HepG2 (cell line): ENCODE measurements around the gene TUBA4B. TPM values are rescaled to one million over a fixed set of nuclear protein-coding genes. Genes with fewer than 3 reads are reported as not detected.
A peak's percentile ranks its signal among the peaks of the same experiment; 100 is the strongest.

Source experiments
- ATAC-seq: fragments of 200-7000 bp; cut with Tn5 transposase; 3 replicates; pipeline ENCODE4 v1.9.1; 2020; ENCODE audit warnings: mild to moderate bottlenecking, moderate library complexity
- BruUV-seq: library from RNA; stranded (reverse); fragments of 400-500 nt; replicated peaks from 2 replicates; lab custom pipeline; 2021; lab: Mats Ljungman, UMichigan
- CTCF ChIA-PET: fragments of 300-600 bp; formaldehyde crosslinking; extraction: SDS; loops from one replicate; lab custom pipeline; 2021; ENCODE audit warnings: low total read pairs, inconsistent platforms, low intra/inter-chr PET ratio; lab: Yijun Ruan, JAX
- POLR2A ChIA-PET: fragments of 350-600 bp; sonication (Branson Sonifier 250); formaldehyde crosslinking; loops from one replicate; lab custom pipeline; 2020; ENCODE audit warnings: antibody characterized with exemption, inconsistent platforms; lab: Yijun Ruan, JAX
- DNase-seq: peaks from one replicate; pipeline ENCODE4 v3.0.0-alpha.2; 2015; ENCODE audit warnings: low spot score
- FAIRE-seq: peaks from 3 replicates; lab custom pipeline; 2011; peaks lifted over from hg19 to GRCh38; lab: Jason Lieb, UNC
- H2AFZ ChIP-seq: one replicate; pipeline ENCODE4 v1.6.1; 2011; ENCODE audit warnings: low read length, inconsistent platforms
- H3K27ac ChIP-seq: fragments of 300-600 bp; 3 replicates; pipeline ENCODE4 v1.8.0; 2011; ENCODE audit warnings: mixed run types, mild to moderate bottlenecking, mixed read lengths, low read length, inconsistent platforms; ENCODE audit not compliant: insufficient read depth; ENCODE audit errors: extremely low read length
- H3K27me3 ChIP-seq, 2 experiments: fragments of 200-600 bp in 1 of 2; 2 replicates in 1 of 2; 3 replicates in 1 of 2; pipeline versions ENCODE4 v1.6.0 to v1.8.0; 2011; ENCODE audit warnings: low read length in 2 of 2, mild to moderate bottlenecking in 2 of 2, moderate library complexity in 2 of 2, inconsistent platforms in 1 of 2; ENCODE audit not compliant: insufficient read depth in 2 of 2, control insufficient read depth in 1 of 2
- H3K36me3 ChIP-seq, 2 experiments: fragments of 200-600 bp in 1 of 2; replicated peaks in 1 of 2; 2 replicates in 1 of 2; 3 replicates in 1 of 2; pipeline versions ENCODE4 v1.5.1 to v1.8.0; 2011; ENCODE audit warnings: low read length in 2 of 2, inconsistent platforms in 1 of 2; ENCODE audit not compliant: insufficient read depth in 2 of 2, control insufficient read depth in 1 of 2
- H3K4me1 ChIP-seq: 2 replicates; pipeline ENCODE4 v1.5.1; 2012; ENCODE audit warnings: low read length, inconsistent platforms; ENCODE audit not compliant: insufficient read depth
- H3K4me2 ChIP-seq: 2 replicates; pipeline ENCODE4 v1.6.0; 2011; ENCODE audit warnings: low read depth, low read length, inconsistent platforms
- H3K4me3 ChIP-seq, 3 experiments: fragments of 200-600 bp in 1 of 3; sonication (generic), shearing (Covaris generic) in 1 of 3; replicated peaks in 1 of 3; 2 replicates each; pipeline ENCODE4 v1.5.1; 2011 to 2016; ENCODE audit warnings: low read length in 3 of 3, inconsistent platforms in 2 of 3, low read depth in 2 of 3, mild to moderate bottlenecking in 2 of 3, control low read depth in 1 of 3, mixed read lengths in 1 of 3; ENCODE audit not compliant: insufficient read depth in 1 of 3
- H3K79me2 ChIP-seq: one replicate; pipeline ENCODE4 v1.6.1; 2011; ENCODE audit warnings: low read length, inconsistent platforms; ENCODE audit not compliant: insufficient read depth
- H3K9ac ChIP-seq: 2 replicates; pipeline ENCODE4 v1.6.0; 2011; ENCODE audit warnings: mild to moderate bottlenecking, low read depth, low read length, inconsistent platforms; ENCODE audit not compliant: insufficient read depth
- H3K9me3 ChIP-seq: 2 replicates; pipeline ENCODE4 v1.5.1; 2012; ENCODE audit warnings: mild to moderate bottlenecking, low read length
- H4K20me1 ChIP-seq: 2 replicates; pipeline ENCODE4 v1.6.0; 2011; ENCODE audit warnings: inconsistent platforms, mild to moderate bottlenecking, low read length, moderate library complexity; ENCODE audit not compliant: insufficient read depth
- AGO2 ChIP-seq: fragments of 200-400 bp; formaldehyde crosslinking; optimal IDR thresholded peaks from 2 replicates; pipeline ENCODE3; 2017; ENCODE audit warnings: mild to moderate bottlenecking, low read depth, low read length, moderate library complexity
- RBFOX2 ChIP-seq: fragments of 200-400 bp; formaldehyde crosslinking; IDR thresholded peaks from 2 replicates; pipeline ENCODE4 v1.6.1; 2017; ENCODE audit warnings: low read depth, mild to moderate bottlenecking, low read length
- RBM39 ChIP-seq: fragments of 200-400 bp; formaldehyde crosslinking; IDR thresholded peaks from one replicate; pipeline ENCODE4 v1.6.1; 2018; ENCODE audit warnings: antibody characterized with exemption, mild to moderate bottlenecking, low read depth, low read length; ENCODE audit not compliant: poor library complexity, severe bottlenecking
- WGBS: methylation state at CpG from one replicate; pipeline ENCODE4 v1.1.6; 2017; ENCODE audit warnings: low lambda C conversion rate; 5-methylcytosine and 5-hydroxymethylcytosine counted together
- in situ Hi-C: cut with HindIII; loops from 2 replicates; pipeline ENCODE4 v1.10.0; 2017; ENCODE audit warnings: low pct_unique_long_range_greater_than_20kb; ENCODE audit not compliant: extremely low pct_ligation_motif_present
- intact Hi-C: fragments of 100-400 bp; cut with micrococcal nuclease; formaldehyde crosslinking; loops from one replicate; pipeline ENCODE4 v1.10.0; 2022; ENCODE audit not compliant: unreplicated experiment
- polyA plus RNA-seq, 8 experiments: library from polyadenylated mRNA; depleted of rRNA in 3 of 8; stranded (reverse) in 7 of 8; unstranded in 1 of 8; fragments of >200 nt; fragmentation: Illumina TruSeq in 4 of 8; extraction: Trizol in 4 of 8; gene quantifications; 2 replicates each; pipeline versions ENCODE4 v1.2.1 to v1.2.3, GENCODE V29; 2011 to 2016; ENCODE audit warnings: low read depth in 4 of 8, missing spikeins in 1 of 8, mixed read lengths in 1 of 8; ENCODE audit not compliant: insufficient read depth in 1 of 8
- total RNA-seq, 5 experiments: library from RNA; depleted of rRNA; stranded (reverse); fragments of >200 nt; fragmentation: Illumina TruSeq; extraction: Trizol; gene quantifications; 2 replicates each; pipeline ENCODE4 v1.2.3, GENCODE V29; 2016; ENCODE audit warnings: low read depth in 1 of 5
- TF ChIP-seq, protein P1 (sequence below): sonication (generic); formaldehyde crosslinking; IDR thresholded peaks from 2 replicates; pipeline ENCODE4 v1.4.0; 2020; ENCODE audit warnings: mild to moderate bottlenecking, missing genetic modification reagents, borderline replicate concordance

TUBA4B gene
- total and polyA plus RNA-seq, 2 of the 13 experiments (the other 11 are each of a cell fraction or from before 2014, with no cell fraction given), result 0.18 to 0.22 TPM

DNA sequence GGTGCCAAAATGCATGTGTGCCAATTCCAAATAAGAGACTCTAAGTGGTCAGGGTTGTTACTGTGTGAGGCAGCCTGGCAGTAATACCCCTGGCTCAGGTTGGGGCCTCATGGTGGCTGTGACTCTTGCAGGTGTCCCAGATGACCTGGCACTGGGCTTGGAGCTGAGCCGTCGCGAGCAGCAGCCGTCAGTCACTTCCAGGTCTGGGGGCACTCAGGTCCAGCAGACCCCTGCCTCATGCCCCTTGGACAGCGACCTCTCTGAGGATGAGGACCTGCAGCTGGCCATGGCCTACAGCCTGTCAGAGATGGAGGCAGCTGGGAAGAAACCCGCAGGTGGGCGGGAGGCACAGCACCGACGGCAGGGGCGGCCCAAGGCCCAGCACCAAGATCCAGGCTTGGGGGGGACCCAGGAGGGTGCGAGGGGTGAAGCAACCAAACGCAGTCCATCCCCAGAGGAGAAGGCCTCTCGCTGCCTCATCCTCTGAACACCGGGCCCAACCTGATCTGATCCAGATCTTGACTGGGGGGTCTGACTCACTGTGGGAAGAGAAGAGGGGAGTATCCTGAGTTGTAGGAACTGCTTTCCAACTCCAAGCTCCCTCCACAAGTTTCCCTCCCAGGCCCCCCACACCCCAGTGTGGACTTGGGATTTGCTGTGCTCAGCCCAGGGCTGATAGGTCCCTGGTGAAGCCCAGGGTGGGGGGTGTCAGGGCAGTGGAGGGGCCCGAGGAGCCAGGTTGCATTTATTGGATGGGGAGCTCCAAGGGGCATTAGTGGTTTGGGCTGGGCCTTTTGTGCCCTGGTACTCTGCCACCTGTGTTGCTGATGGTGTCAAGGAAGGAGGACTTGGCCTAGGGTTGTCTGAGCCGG is 31.7 kb downstream of the TUBA4B start:
- intact Hi-C loops, result no loop called here
- Histone ChIP-seq H3K79me2 (no peaks in the 10 kb centered on the region), H3K4me1 (peaks cover 17% of the 10 kb centered on the region), H3K4me3 (no peak overlapping the region), H3K4me2 (no peak overlapping the region), H3K9me3 (no peaks in the 10 kb centered on the region), H3K36me3 (peaks cover 4 to 10% of the 10 kb centered on the region in 2 experiments; a peak in 4 of 5 replicates)
- WGBS, result 96% methylated on average over 16 of the region's 16 CpGs
- in situ Hi-C loops, result no loop called here
- FAIRE-seq (no peak), ATAC-seq (no peak)
- BruUV-seq, result no TSS peak
- TF ChIP-seq RBFOX2 (peak; percentile 49), RBM39 (peak; percentile 19), AGO2 (peak; percentile 19)
- TF ChIP-seq, protein P1, sequence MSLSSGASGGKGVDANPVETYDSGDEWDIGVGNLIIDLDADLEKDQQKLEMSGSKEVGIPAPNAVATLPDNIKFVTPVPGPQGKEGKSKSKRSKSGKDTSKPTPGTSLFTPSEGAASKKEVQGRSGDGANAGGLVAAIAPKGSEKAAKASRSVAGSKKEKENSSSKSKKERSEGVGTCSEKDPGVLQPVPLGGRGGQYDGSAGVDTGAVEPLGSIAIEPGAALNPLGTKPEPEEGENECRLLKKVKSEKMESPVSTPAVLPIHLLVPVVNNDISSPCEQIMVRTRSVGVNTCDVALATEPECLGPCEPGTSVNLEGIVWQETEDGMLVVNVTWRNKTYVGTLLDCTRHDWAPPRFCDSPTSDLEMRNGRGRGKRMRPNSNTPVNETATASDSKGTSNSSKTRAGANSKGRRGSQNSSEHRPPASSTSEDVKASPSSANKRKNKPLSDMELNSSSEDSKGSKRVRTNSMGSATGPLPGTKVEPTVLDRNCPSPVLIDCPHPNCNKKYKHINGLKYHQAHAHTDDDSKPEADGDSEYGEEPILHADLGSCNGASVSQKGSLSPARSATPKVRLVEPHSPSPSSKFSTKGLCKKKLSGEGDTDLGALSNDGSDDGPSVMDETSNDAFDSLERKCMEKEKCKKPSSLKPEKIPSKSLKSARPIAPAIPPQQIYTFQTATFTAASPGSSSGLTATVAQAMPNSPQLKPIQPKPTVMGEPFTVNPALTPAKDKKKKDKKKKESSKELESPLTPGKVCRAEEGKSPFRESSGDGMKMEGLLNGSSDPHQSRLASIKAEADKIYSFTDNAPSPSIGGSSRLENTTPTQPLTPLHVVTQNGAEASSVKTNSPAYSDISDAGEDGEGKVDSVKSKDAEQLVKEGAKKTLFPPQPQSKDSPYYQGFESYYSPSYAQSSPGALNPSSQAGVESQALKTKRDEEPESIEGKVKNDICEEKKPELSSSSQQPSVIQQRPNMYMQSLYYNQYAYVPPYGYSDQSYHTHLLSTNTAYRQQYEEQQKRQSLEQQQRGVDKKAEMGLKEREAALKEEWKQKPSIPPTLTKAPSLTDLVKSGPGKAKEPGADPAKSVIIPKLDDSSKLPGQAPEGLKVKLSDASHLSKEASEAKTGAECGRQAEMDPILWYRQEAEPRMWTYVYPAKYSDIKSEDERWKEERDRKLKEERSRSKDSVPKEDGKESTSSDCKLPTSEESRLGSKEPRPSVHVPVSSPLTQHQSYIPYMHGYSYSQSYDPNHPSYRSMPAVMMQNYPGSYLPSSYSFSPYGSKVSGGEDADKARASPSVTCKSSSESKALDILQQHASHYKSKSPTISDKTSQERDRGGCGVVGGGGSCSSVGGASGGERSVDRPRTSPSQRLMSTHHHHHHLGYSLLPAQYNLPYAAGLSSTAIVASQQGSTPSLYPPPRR (CRISPR knock-in tag), result no peak
- TF ChIP-seq, all 625 proteins: peak for 3
- H3K27ac ChIP-seq, result no peak overlapping the region
- no peak overlapping the region for H2AFZ ChIP-seq
- H3K9ac ChIP-seq, result no peak overlapping the region
- no peaks in the 10 kb centered on the region for H4K20me1 ChIP-seq
- ChIA-PET CTCF (no interaction called here), POLR2A (no interaction called here)
- no peaks in the 10 kb centered on the region; a peak in 1 of 5 replicates for H3K27me3 ChIP-seq
- DNase-seq, result no peak
